CD4-positive, alpha-beta T cell treated with Interleukin-1 beta for 1 hour (primary cell): Measurements from ENCODE around the gene LAMTOR5.
A peak's percentile ranks its signal among the peaks of the same experiment; 100 is the strongest.
"Not testable (repeated sequence)": the region's sequence is repeated elsewhere in the genome, so short reads cannot be mapped to it uniquely, and the experiment has no call there.

ENCODE experiments used
- DNase-seq, 2 donors: peaks; one replicate each; pipeline ENCODE4 v3.0.0-alpha.2; 2020 to 2022

The LAMTOR5 gene

GRCh38 chr1:110425612-110426152, 18.2 kb upstream of the LAMTOR5 start:
- no peak for DNase-seq

GRCh38 chr1:110424699-110425611, 17.5 kb upstream of the LAMTOR5 start:
- no peak for DNase-seq

- peak in 1 of 2 donors; percentile 45 for DNase-seq
Measured at GRCh38 chr1:110420874-110421793, 13.6 kb upstream of the LAMTOR5 start.

GRCh38 chr1:110420023-110420662, 12.6 kb upstream of the LAMTOR5 start:
- no peak for DNase-seq

GRCh38 chr1:110418729-110419128, 11.2 kb upstream of the LAMTOR5 start:
- DNase-seq: no peak

- DNase-seq: not testable (repeated sequence)
Measured at GRCh38 chr1:110413045-110413444, 5.6 kb upstream of the LAMTOR5 start.

- DNase-seq: peak; percentile 67 to 72
Measured at GRCh38 chr1:110412576-110412975, 5.1 kb upstream of the LAMTOR5 start.

- no peak for DNase-seq
Measured at GRCh38 chr1:110411173-110411735, 3.8 kb upstream of the LAMTOR5 start.

GRCh38 chr1:110409316-110409715, 1.8 kb upstream of the LAMTOR5 start:
- no peak for DNase-seq

GRCh38 chr1:110408488-110408887, 994 bp upstream of the LAMTOR5 start:
- DNase-seq: no peak

- not testable (repeated sequence) for DNase-seq
Measured at GRCh38 chr1:110406407-110406806, 1.1 kb downstream of the LAMTOR5 start.

GRCh38 chr1:110404401-110404800, 3.1 kb downstream of the LAMTOR5 start:
- DNase-seq: no peak

- DNase-seq: no peak
Measured at GRCh38 chr1:110403805-110404204, 3.7 kb downstream of the LAMTOR5 start.

GRCh38 chr1:110396259-110396958, 11.1 kb downstream of the LAMTOR5 start:
- DNase-seq: not testable (repeated sequence)

GRCh38 chr1:110394493-110394820, 13.0 kb downstream of the LAMTOR5 start:
- DNase-seq: no peak

GRCh38 chr1:110393691-110394492, 13.6 kb downstream of the LAMTOR5 start:
- DNase-seq: no peak

GRCh38 chr1:110393286-110393685, 14.2 kb downstream of the LAMTOR5 start:
- no peak for DNase-seq

- DNase-seq: no peak
Measured at GRCh38 chr1:110390692-110391245, 16.7 kb downstream of the LAMTOR5 start, which contains the start of gene SLC16A4. Gene SLC16A4 (minus strand): TSS chr1:110391026. CDS start chr1:110389323, 1,703 bp downstream.

GRCh38 chr1:110390096-110390495, 17.4 kb downstream of the LAMTOR5 start:
- DNase-seq: no peak

GRCh38 chr1:110387048-110387754, 20.3 kb downstream of the LAMTOR5 start:
- no peak for DNase-seq
